GM18951 (cell line): ENCODE measurements around the gene CHST14.

Experiments used
- POLR2A ChIP-seq: IDR thresholded peaks from 4 replicates; pipeline ENCODE4 v1.6.1; 2011; ENCODE audit warnings: mild to moderate bottlenecking; ENCODE audit not compliant: insufficient read length, insufficient read depth; ENCODE audit errors: extremely low read depth
- in situ Hi-C: fragments of 300-500 bp; cut with MboI; formaldehyde crosslinking; loops from one replicate; pipeline ENCODE4 v1.12.0; 2022; ENCODE audit warnings: low sequenced_read_pairs, mixed read lengths, inconsistent platforms; ENCODE audit not compliant: unreplicated experiment

Gene CHST14

DNA sequence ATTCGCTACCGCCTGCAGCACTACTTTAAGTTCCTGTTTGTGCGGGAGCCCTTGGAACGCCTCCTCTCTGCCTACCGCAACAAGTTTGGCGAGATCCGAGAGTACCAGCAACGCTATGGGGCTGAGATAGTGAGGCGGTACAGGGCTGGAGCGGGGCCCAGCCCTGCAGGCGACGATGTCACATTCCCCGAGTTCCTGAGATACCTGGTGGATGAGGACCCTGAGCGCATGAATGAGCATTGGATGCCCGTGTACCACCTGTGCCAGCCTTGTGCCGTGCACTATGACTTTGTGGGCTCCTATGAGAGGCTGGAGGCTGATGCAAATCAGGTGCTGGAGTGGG lies 995 bp downstream of the CHST14 start:
- in situ Hi-C loops, result no loop called here
- no peak for TF ChIP-seq POLR2A

GRCh38 chr15:40472171-40472727 lies 1.5 kb downstream of the CHST14 start:
- in situ Hi-C loops, result no loop called here
- no peak for TF ChIP-seq POLR2A

GRCh38 chr15:40474581-40474980 lies 3.8 kb downstream of the CHST14 start:
- in situ Hi-C loops, result no loop called here
- no peak for TF ChIP-seq POLR2A

DNA sequence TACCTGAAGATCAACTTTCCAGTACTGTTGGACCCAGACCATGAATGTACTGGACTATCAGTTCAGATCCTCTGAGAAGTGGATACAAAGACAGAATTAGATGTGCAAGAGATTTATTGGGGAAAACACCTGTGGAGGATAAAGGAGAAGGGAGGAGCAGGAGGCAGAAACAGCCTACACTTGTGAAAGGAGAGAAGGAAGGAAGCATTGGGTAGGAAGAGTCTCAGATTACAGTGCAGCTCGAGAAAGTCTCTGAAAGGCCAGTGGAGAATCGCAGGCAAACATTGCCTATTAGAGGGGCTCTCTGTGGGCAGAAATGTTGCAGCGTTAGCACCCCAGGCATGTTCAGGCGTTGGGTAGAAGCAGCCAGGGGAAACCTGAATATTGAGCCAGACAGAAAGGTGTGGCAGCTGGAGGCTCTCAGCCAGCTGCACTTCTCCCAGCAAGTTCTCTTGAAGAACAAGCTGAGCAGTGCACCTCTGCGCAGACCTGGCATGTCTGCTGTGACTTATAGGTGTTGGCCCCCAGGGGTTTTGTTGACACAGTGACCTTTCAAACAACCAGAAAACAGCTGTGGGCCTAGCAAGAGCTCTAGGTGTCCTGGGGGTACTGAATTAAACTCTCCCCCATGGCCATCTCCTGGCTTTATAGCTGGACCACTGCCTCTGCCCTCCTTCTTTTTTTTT lies 7.0 kb downstream of the CHST14 start:
- TF ChIP-seq POLR2A, result no peak
- in situ Hi-C loops, result no loop called here

DNA sequence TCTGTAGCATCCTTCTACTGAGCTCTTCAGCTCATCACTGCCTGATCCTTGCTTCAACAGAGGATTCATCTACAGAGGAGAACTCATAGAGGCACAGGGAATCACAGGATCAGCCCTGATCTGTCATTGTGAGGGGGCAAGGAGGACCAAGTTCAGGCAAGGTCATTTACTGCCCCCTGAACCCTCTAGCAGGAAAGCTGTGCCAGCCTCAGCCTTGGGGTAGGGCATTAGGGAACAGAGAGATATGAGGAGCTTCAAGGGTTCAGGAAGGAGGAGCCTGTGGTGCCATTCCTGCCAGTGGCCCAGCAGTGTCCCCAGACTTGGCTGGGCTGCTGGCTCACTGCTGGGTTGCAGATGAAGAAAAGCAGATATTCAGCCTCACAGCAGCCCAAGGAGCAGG lies 8.2 kb downstream of the CHST14 start:
- no peak for TF ChIP-seq POLR2A
- in situ Hi-C loops, result no loop called here

DNA sequence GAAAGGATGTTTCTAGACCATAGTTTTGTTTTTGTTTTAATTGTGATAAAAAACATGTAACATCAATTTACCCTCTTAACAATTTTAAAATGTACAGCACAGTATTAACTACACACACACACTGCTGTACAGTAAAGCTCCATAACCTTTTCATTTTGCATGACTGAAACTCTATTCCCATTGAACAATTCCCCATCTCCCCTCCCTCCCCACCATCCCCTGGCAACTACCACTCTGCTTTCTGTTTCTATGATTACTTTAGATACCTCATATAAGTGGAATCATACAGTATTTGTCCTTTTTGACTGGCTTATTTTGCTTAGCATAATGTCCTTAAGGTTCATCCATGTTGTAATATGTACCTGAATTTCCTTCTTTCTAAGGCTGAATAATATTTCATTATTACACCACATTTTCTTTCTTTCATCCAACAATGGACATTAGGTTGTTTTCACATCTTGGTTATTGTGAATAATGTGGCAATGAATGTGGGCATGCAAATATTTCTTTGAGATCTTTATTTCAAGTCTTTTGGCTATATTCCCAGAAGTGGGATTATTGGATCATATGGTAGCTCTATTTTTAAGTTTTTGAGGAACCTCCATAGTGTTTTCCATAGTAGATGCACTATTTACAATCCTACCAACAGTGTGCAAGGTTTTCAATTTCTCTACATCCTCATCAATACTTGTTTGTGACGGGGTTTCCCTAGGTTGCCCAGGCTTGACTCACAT lies 10.7 kb downstream of the CHST14 start:
- in situ Hi-C loops, result no loop called here
- no peak for TF ChIP-seq POLR2A

DNA sequence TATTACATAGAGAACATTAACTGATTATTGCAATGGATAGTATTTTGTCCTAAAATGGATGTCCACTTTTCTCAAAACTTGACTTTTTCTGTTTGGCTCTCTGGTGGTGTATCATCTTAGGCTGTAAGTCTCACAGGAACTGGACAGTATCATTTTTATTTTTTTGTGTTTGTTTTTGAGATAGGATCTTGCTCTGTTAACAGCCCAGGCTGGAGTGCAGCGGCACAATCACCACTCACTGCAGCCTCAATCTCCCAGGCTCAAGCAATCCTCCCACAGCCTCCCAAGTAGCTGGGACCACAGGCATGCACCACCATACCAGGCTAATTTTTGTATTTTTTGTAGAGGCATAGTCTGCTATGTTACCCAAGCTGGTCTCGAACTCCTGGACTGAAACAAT lies 13.1 kb downstream of the CHST14 start:
- TF ChIP-seq POLR2A, result no peak
- in situ Hi-C loops, result no loop called here

DNA sequence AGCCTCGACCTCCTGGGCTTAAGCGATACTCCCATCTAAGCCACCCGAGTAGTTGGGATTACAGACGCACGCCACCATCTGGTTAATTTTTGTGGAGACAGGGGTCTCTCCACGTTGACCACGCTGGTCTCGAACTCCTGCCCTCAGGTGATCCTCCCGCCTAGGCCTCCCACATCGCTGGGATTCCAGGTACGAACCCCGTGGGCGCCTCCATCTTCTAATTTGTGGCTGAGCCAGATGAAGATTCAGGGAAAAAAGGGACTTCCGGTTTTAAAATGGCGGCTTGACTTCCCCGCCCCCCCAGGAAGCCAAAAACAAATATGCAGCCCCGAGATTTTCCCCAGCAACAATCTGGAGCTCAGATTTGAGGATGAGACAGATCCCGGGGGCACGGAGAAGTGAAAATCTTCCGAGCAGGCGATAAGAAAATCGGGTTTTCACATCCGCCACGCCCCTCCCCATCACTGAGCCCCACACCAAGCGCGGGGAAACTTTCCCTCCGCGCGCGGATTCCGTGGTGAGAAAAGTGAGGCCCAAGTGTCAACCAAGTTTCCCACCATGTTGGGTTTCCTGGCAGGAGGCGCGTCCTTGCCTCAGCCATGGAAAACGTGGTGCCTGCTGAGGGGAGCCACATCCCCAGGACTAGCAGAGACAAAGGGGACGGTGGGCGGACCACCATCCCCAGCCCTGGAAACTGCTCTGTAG lies 15.4 kb downstream of the CHST14 start:
- no peak for TF ChIP-seq POLR2A
- in situ Hi-C loops, result no loop called here

- in situ Hi-C loops, result no loop called here
- TF ChIP-seq POLR2A, result no peak
Observed at GRCh38 chr15:40487816-40488682, 17.3 kb downstream of the CHST14 start.

- in situ Hi-C loops, result no loop called here
- TF ChIP-seq POLR2A, result no peak
Observed at GRCh38 chr15:40489274-40490175, 18.7 kb downstream of the CHST14 start.

DNA sequence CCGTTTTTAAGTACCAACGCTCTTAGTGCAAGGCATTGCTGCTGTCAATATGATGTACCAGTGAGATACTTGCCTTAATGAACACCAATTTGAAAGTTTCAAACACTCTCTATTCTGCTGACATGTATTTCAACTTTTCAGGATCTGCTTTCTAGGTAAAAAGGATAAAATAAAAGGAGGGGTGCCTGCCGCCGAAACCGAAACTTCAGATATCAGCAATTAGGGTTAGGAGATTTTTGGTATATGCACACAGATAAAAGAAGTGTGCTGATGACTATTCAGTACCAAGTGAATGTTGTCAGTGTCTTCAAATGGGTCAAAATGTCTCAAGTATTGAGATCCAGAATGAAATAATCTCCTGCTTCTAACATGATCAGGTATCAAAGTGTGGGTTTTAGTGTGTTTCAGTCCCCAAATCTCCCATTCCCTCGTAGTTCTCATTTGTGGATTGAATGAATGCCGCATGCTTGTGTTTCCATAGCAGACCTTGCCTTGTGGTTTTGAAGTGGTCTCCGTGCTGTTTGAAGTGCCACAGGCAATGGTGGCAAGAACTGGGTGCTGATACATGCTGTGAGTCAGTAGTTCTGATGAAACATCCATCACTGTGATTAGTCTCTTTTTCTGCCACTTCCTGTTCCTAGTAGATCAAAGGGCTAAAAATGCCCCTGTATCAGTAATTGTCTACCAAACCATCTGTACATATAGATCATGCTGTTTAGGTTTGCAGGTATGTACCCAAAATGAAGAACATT lies 22.5 kb downstream of the CHST14 start:
- no peak for TF ChIP-seq POLR2A
- in situ Hi-C loops, result no loop called here
